ENCODE data around the gene HLCS.

HLCS gene

DNA sequence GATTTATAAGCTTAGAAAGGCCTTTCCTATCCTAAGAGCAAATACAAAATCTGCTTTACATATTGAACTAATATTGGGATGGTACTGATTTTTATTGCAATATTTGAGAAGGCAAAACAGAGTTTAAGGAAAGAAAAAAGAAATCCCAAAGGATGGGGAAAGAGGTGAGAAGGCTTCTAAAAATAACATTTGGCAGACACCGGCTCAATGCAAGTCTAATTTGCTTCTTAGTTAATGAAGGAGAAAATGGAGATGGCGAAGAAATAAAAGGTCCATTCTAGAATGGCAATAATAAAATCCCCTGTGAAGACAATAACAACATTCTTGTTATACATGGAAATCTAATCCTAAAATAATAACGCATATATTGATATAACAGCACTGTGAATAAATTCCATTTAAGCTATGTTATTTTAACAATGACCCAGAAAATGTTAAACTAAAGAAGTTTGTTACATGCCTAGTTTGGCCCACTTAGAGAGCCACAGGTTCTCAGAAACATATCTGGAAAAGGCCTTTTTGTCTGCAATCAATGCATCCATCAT is 117.7 kb downstream of the HLCS start:
- no peak overlapping the region for H3K4me3 ChIP-seq (ENCODE audit: control insufficient read depth, low read depth, low read length)
- TF ChIP-seq, protein P1, sequence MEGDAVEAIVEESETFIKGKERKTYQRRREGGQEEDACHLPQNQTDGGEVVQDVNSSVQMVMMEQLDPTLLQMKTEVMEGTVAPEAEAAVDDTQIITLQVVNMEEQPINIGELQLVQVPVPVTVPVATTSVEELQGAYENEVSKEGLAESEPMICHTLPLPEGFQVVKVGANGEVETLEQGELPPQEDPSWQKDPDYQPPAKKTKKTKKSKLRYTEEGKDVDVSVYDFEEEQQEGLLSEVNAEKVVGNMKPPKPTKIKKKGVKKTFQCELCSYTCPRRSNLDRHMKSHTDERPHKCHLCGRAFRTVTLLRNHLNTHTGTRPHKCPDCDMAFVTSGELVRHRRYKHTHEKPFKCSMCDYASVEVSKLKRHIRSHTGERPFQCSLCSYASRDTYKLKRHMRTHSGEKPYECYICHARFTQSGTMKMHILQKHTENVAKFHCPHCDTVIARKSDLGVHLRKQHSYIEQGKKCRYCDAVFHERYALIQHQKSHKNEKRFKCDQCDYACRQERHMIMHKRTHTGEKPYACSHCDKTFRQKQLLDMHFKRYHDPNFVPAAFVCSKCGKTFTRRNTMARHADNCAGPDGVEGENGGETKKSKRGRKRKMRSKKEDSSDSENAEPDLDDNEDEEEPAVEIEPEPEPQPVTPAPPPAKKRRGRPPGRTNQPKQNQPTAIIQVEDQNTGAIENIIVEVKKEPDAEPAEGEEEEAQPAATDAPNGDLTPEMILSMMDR (conservative IDR thresholded peaks at IDR 0.05; ENCODE audit: control insufficient read depth, insufficient read depth, low read depth, low read length) = no peak
- no peak for DNase-seq (ENCODE audit: low read depth)

DNA sequence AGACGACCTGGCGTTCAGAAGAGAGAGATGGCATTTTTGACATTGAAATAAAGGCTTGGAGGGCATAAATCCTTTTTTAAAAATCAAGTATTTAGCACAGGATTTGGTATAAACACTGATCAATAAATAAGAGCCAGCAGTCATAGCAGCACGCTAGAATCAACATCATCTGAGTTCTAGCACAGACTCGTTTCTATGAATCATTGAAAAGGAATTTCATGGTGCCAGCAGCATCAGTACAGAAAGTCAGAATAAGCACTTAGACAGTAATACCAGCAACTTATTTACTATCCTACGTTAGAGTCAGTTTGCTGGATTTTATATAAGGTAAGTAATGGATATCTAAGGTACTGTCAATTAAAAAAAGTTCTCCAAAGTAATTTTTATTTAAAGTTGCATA is 119.3 kb downstream of the HLCS start:
- TF ChIP-seq, protein P1 (conservative IDR thresholded peaks at IDR 0.05; ENCODE audit: control insufficient read depth, insufficient read depth, low read depth, low read length) = no peak
- no peak overlapping the region for H3K4me3 ChIP-seq (ENCODE audit: control insufficient read depth, low read depth, low read length)
- DNase-seq (ENCODE audit: low read depth) = peak; percentile 74

DNA sequence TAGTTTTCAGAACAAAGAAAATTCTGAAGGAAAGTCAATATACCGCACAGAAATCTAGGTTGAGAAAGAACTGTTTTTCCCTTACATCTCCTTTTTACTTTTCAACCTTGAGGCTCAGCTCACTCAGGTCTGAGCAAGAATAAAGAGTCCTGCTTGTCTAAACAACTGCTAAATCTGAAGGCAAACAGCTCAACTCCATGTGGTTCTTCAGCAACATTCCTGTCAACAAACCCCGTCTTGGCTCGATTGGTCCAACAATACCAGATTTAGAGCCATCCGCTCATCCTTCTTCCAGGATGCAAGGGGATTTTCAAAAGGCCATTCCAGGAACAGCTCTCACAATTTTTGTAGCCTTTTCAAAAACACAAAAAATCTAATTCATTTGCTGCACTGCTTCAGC is 119.8 kb downstream of the HLCS start:
- no peak overlapping the region for H3K4me3 ChIP-seq (ENCODE audit: control insufficient read depth, low read depth, low read length)
- TF ChIP-seq, protein P1 (conservative IDR thresholded peaks at IDR 0.05; ENCODE audit: control insufficient read depth, insufficient read depth, low read depth, low read length) = no peak
- DNase-seq (ENCODE audit: low read depth) = no peak

DNA sequence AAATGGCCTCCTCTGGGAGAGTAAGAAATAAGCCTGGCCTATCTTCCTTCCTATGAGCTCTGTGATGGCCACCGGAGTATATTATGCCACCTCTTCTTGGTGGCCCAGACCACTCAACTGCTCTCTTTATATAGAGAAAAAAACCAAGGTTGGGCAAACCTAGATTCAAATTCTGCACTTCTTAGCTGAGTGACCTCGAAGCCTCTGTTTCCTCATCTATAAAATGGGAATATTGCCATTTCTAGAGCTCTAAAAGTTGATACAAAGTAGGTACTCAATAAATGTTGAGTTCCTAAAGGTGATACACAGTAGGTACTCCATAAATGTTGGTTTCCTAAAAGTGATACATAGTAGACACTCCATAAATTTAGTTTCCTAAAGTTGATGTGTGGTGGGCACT is 120.7 kb downstream of the HLCS start:
- no peak for DNase-seq (ENCODE audit: low read depth)
- TF ChIP-seq, protein P1 (conservative IDR thresholded peaks at IDR 0.05; ENCODE audit: control insufficient read depth, insufficient read depth, low read depth, low read length) = no peak
- no peak overlapping the region for H3K4me3 ChIP-seq (ENCODE audit: control insufficient read depth, low read depth, low read length)

DNA sequence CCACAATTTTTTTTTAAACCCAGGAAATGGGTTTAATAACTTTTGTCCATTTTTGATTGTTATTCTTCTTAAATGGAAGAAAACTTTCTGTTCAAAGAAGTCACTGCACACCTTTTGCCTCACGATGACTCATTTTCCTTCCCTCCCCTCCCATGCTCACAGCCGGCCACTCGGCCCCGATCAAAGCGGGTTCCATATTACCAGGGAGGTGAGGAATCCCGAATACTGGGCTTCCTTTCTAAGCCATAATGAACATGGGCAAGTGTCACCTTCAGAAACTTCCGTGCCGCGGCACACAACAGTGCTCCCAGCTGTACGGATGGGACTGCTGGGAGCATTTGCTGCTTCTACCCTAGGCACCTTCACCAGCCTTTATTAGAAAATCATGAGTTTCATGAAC is 121.4 kb downstream of the HLCS start:
- H3K4me3 ChIP-seq (ENCODE audit: control insufficient read depth, low read depth, low read length) = no peak overlapping the region
- DNase-seq (ENCODE audit: low read depth) = no peak
- TF ChIP-seq, protein P1 (conservative IDR thresholded peaks at IDR 0.05; ENCODE audit: control insufficient read depth, insufficient read depth, low read depth, low read length) = no peak

DNA sequence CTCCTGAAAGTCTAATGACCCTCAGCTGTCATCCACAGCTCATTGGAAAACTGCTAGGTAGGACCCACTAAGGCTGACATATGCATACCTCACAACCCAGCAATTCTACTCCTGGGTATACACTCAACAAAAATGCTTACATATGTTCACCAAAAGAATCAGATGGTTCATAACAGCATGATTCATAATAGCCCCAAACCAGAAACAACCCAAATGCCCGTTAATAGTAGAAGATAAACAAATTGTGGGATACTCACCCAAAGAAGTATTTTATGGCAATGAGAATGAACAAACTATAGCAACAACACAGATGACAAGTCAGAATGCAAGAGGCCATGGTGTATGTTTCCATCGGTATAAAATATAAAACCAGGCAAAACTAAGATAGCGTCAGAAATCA is 124.6 kb downstream of the HLCS start:
- no peak overlapping the region for H3K4me3 ChIP-seq (ENCODE audit: control insufficient read depth, low read depth, low read length)
- DNase-seq (ENCODE audit: low read depth) = no peak
- TF ChIP-seq, protein P1 (conservative IDR thresholded peaks at IDR 0.05; ENCODE audit: control insufficient read depth, insufficient read depth, low read depth, low read length) = no peak

DNA sequence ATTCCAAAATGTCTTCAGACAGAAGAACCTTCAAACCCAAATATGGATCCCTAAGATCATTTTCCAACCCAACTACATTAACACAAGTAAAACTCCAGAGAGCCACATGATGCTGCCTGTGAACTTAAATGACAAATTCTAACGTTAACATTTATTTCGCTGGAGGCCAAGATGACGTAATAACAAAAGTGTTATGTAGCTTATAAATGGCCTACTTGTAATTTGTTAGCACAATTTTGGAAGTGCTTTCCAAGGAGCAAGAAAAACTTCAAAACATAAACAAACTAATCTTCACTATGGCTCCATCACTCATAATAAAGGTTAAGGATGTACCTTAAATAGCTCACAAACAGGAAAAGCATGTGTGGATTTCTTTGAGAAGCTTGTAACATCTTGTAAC is 126.7 kb downstream of the HLCS start:
- H3K4me3 ChIP-seq (ENCODE audit: control insufficient read depth, low read depth, low read length) = no peak overlapping the region
- TF ChIP-seq, protein P1 (conservative IDR thresholded peaks at IDR 0.05; ENCODE audit: control insufficient read depth, insufficient read depth, low read depth, low read length) = no peak
- DNase-seq (ENCODE audit: low read depth) = no peak
